H1 (cell line): Measurements from ENCODE around the gene CHIC1. TPM values are rescaled to one million over a fixed set of nuclear protein-coding genes. Genes with fewer than 3 reads are reported as not detected.
"Not testable (repeated sequence)": the region's sequence is repeated elsewhere in the genome, so short reads cannot be mapped to it uniquely, and the experiment has no call there.

ENCODE experiments used
- CTCF ChIA-PET: fragments of 300-600 bp; sonication (Branson Sonifier 250); formaldehyde crosslinking; loops from one replicate; lab custom pipeline; 2021; ENCODE audit not compliant: partially characterized antibody; lab: Charles Lee
- POLR2A ChIA-PET: fragments of 300-600 bp; sonication (Branson Sonifier 250); formaldehyde crosslinking; loops from one replicate; lab custom pipeline; 2021; ENCODE audit warnings: inconsistent platforms; ENCODE audit not compliant: partially characterized antibody; lab: Charles Lee
- DNase-seq, 2 experiments: peaks; one replicate each; pipeline versions ENCODE4 v3.0.0 to v3.0.0-alpha.2; 2010 to 2022; ENCODE audit warnings: low spot score in 2 of 2, low read depth in 1 of 2, mixed read lengths in 1 of 2
- FAIRE-seq: peaks from 2 replicates; lab custom pipeline; 2011; peaks lifted over from hg19 to GRCh38; lab: Jason Lieb, UNC
- H2AFZ ChIP-seq: 2 replicates; pipeline ENCODE4 v1.8.1; 2012; ENCODE audit warnings: low read length, inconsistent platforms
- H2AK5ac ChIP-seq: 2 replicates; pipeline ENCODE4 v1.6.1; 2013; ENCODE audit warnings: low read depth, low read length
- H2BK120ac ChIP-seq: replicated peaks from 2 replicates; pipeline ENCODE3; 2013; ENCODE audit warnings: low read depth, low read length, inconsistent platforms
- H2BK12ac ChIP-seq: 2 replicates; pipeline ENCODE4 v1.6.1; 2013; ENCODE audit warnings: low read depth, low read length
- H2BK15ac ChIP-seq: 2 replicates; pipeline ENCODE4 v1.6.1; 2013; ENCODE audit warnings: low read length
- H2BK20ac ChIP-seq: 2 replicates; pipeline ENCODE4 v1.6.1; 2013; ENCODE audit warnings: low read length
- H2BK5ac ChIP-seq: 2 replicates; pipeline ENCODE4 v1.6.1; 2013; ENCODE audit warnings: low read depth, low read length
- H3K14ac ChIP-seq: 2 replicates; pipeline ENCODE4 v1.6.1; 2013; ENCODE audit warnings: inconsistent platforms; ENCODE audit not compliant: insufficient read length
- H3K18ac ChIP-seq: 2 replicates; pipeline ENCODE4 v1.6.1; 2013; ENCODE audit warnings: low read length; ENCODE audit errors: extremely low read depth
- H3K23ac ChIP-seq: 2 replicates; pipeline ENCODE4 v1.6.1; 2013; ENCODE audit warnings: inconsistent platforms; ENCODE audit not compliant: insufficient read length
- H3K23me2 ChIP-seq: 2 replicates; pipeline ENCODE4 v1.6.1; 2013; ENCODE audit warnings: low read depth, low read length
- H3K27ac ChIP-seq: 2 replicates; pipeline ENCODE4 v1.6.1; 2011; ENCODE audit warnings: low read depth, low read length, inconsistent platforms
- H3K27me3 ChIP-seq, 4 experiments: replicated peaks in 1 of 4; 1 replicate in 1 of 4; 2 replicates in 3 of 4; pipeline versions ENCODE4 v1.6.1 to v1.8.1; 2011 to 2013; ENCODE audit warnings: low read length in 3 of 4, mild to moderate bottlenecking in 3 of 4, inconsistent platforms in 2 of 4, mixed read lengths in 2 of 4, moderate library complexity in 1 of 4; ENCODE audit not compliant: control insufficient read depth in 3 of 4, insufficient read depth in 3 of 4; ENCODE audit errors: extremely low read depth in 1 of 4
- H3K36me3 ChIP-seq, 4 experiments: 2 replicates each; pipeline versions ENCODE4 v1.6.1 to v1.8.1; 2011 to 2013; ENCODE audit warnings: mild to moderate bottlenecking in 4 of 4, low read length in 3 of 4, moderate library complexity in 2 of 4, control low read depth in 1 of 4, inconsistent platforms in 1 of 4; ENCODE audit not compliant: insufficient read depth in 4 of 4, control insufficient read depth in 2 of 4
- H3K4ac ChIP-seq: replicated peaks from 2 replicates; pipeline ENCODE3; 2013; ENCODE audit warnings: low read length, low read depth, mixed read lengths, inconsistent platforms; ENCODE audit not compliant: insufficient read length
- H3K4me1 ChIP-seq, 4 experiments: replicated peaks in 1 of 4; 1 replicate in 1 of 4; 2 replicates in 3 of 4; pipeline versions ENCODE4 v1.6.1 to v1.8.1; 2011 to 2013; ENCODE audit warnings: low read length in 3 of 4, inconsistent platforms in 2 of 4, mixed read lengths in 1 of 4; ENCODE audit not compliant: insufficient read depth in 4 of 4, control insufficient read depth in 3 of 4
- H3K4me2 ChIP-seq, 2 experiments: 2 replicates each; pipeline versions ENCODE4 v1.6.1 to v1.8.1; 2011 to 2013; ENCODE audit warnings: low read depth in 2 of 2, low read length in 2 of 2, control low read depth in 1 of 2, inconsistent platforms in 1 of 2, mild to moderate bottlenecking in 1 of 2; ENCODE audit not compliant: insufficient read depth in 1 of 2
- H3K4me3 ChIP-seq, 4 experiments: fragments of 200-600, 300-600 bp in 1 of 4; sonication (generic), shearing (Covaris generic), sonication (Bioruptor Twin) in 1 of 4; 2 replicates each; pipeline versions ENCODE4 v1.5.1 to v1.8.1; 2011 to 2016; ENCODE audit warnings: low read length in 4 of 4, low read depth in 3 of 4, control low read depth in 2 of 4, inconsistent platforms in 2 of 4, mild to moderate bottlenecking in 2 of 4, mixed read lengths in 1 of 4, moderate library complexity in 1 of 4; ENCODE audit not compliant: insufficient read depth in 2 of 4; ENCODE audit errors: extremely low read depth in 1 of 4
- H3K56ac ChIP-seq: replicated peaks from 2 replicates; pipeline ENCODE3; 2013; ENCODE audit warnings: low read depth, mild to moderate bottlenecking, mixed read lengths, low read length, inconsistent platforms; ENCODE audit not compliant: insufficient read length
- H3K79me1 ChIP-seq: 2 replicates; pipeline ENCODE4 v1.6.1; 2013; ENCODE audit warnings: low read depth, low read length, control low read depth
- H3K79me2 ChIP-seq, 2 experiments: 2 replicates each; pipeline versions ENCODE4 v1.6.1 to v1.8.1; 2012 to 2013; ENCODE audit warnings: low read length in 2 of 2, mild to moderate bottlenecking in 2 of 2, inconsistent platforms in 1 of 2; ENCODE audit not compliant: insufficient read depth in 2 of 2, control insufficient read depth in 1 of 2
- H3K9ac ChIP-seq, 4 experiments: replicated peaks in 1 of 4; 1 replicate in 1 of 4; 2 replicates in 3 of 4; pipeline versions ENCODE4 v1.6.1 to v1.8.1; 2011 to 2013; ENCODE audit warnings: low read depth in 3 of 4, low read length in 3 of 4, control low read depth in 2 of 4, mild to moderate bottlenecking in 2 of 4, moderate library complexity in 2 of 4, inconsistent platforms in 1 of 4; ENCODE audit errors: extremely low read depth in 1 of 4
- H3K9me3 ChIP-seq, 2 experiments: 2 replicates each; pipeline versions ENCODE4 v1.6.1 to v1.8.1; 2012 to 2013; ENCODE audit warnings: mild to moderate bottlenecking in 2 of 2, moderate library complexity in 2 of 2, control low read depth in 1 of 2, inconsistent platforms in 1 of 2, low read depth in 1 of 2, low read length in 1 of 2, mixed read lengths in 1 of 2; ENCODE audit not compliant: insufficient read depth in 2 of 2
- H4K20me1 ChIP-seq, 2 experiments: replicated peaks in 1 of 2; 2 replicates each; pipeline versions ENCODE3 to v1.8.1; 2011 to 2013; ENCODE audit warnings: inconsistent platforms in 2 of 2, low read length in 2 of 2, mild to moderate bottlenecking in 1 of 2; ENCODE audit not compliant: insufficient read depth in 2 of 2, control insufficient read depth in 1 of 2
- H4K5ac ChIP-seq: 2 replicates; pipeline ENCODE4 v1.6.1; 2013; ENCODE audit warnings: low read length, low read depth, mixed read lengths, inconsistent platforms; ENCODE audit not compliant: insufficient read length
- H4K8ac ChIP-seq: 2 replicates; pipeline ENCODE4 v1.8.0; 2013; ENCODE audit warnings: mild to moderate bottlenecking, moderate library complexity, low read length, inconsistent platforms; ENCODE audit not compliant: insufficient read depth; ENCODE audit errors: extremely low read depth
- H4K91ac ChIP-seq: replicated peaks from 2 replicates; pipeline ENCODE3; 2013; ENCODE audit warnings: low read length, mixed read lengths, inconsistent platforms; ENCODE audit not compliant: insufficient read length
- SIN3A ChIP-seq, 2 experiments: IDR thresholded peaks in 1 of 2; conservative IDR thresholded peaks in 1 of 2; 2 replicates each; pipeline ENCODE4 v1.6.1; 2011 to 2012; ENCODE audit warnings: low read length in 2 of 2, improper control_type of control experiment in 1 of 2, low read depth in 1 of 2, mild to moderate bottlenecking in 1 of 2
- WGBS, 2 experiments: shearing (Covaris generic) in 1 of 2; methylation state at CpG; one replicate each; pipeline versions ENCODE4 v1.1.6 to v1.1.7; 2013 to 2015; ENCODE audit warnings: low lambda C conversion rate in 2 of 2, mixed read lengths in 2 of 2, inconsistent platforms in 1 of 2, low coverage in 1 of 2, missing lambda C conversion rate in 1 of 2; ENCODE audit not compliant: insufficient replicate concordance in 2 of 2, insufficient coverage in 1 of 2, insufficient read length in 1 of 2; ENCODE audit errors: extremely low coverage in 1 of 2, missing lambda C conversion rate in 1 of 2; 5-methylcytosine and 5-hydroxymethylcytosine counted together
- polyA plus RNA-seq, 7 experiments: library from polyadenylated mRNA; depleted of rRNA in 3 of 7; stranded (reverse) in 5 of 7; unstranded in 2 of 7; fragments of >200 nt in 5 of 7; fragments of 200-250 nt in 2 of 7; gene quantifications; 1 replicate in 5 of 7; 2 replicates in 1 of 7; 4 replicates in 1 of 7; pipeline versions ENCODE4 v1.2.1 to v1.2.3, GENCODE V29; 2011 to 2013; ENCODE audit warnings: missing spikeins in 2 of 7, mixed read lengths in 2 of 7
- total RNA-seq: library from RNA; stranded (reverse); fragmentation: NEBNext Ultra II Directional; extraction: Animal tissue kit (Norgen Biotek cat#: 25700); gene quantifications from 2 replicates; pipeline ENCODE4 v1.2.1, GENCODE V29; 2021

Gene CHIC1
- total and polyA plus RNA-seq, 2 of the 8 experiments (the other 6 are each of a cell fraction or from before 2014, with no cell fraction given), result 3.1 to 10.1 TPM

- Histone ChIP-seq H3K56ac (no peak overlapping the region), H4K20me1 (no peaks in the 10 kb centered on the region), H3K14ac (no peak overlapping the region), H3K27me3 (no peaks in the 10 kb centered on the region), H2BK15ac (no peak overlapping the region), H3K18ac (no peak overlapping the region), H3K4me1 (no peaks in the 10 kb centered on the region), H2AK5ac (no peak overlapping the region), H3K79me1 (no peaks in the 10 kb centered on the region), H2BK5ac (no peak overlapping the region), H2BK120ac (no peak overlapping the region), H4K5ac (no peak overlapping the region), H3K4me3 (no peak overlapping the region), H3K9me3 (peaks cover 0 to 7% of the 10 kb centered on the region in 2 experiments; a peak in 1 of 4 replicates), H4K91ac (no peak overlapping the region), H3K23ac (no peak overlapping the region), H3K36me3 (peaks cover 0 to 6% (median 0%) of the 10 kb centered on the region in 4 experiments; a peak in 2 of 8 replicates), H3K23me2 (no peaks in the 10 kb centered on the region), H3K4ac (no peak overlapping the region), H2BK20ac (no peak overlapping the region), H4K8ac (no peak overlapping the region), H3K27ac (no peak overlapping the region), H3K9ac (no peak overlapping the region), H3K79me2 (peaks cover 0 to 29% of the 10 kb centered on the region in 2 experiments; a peak in 2 of 4 replicates)
- CTCF ChIA-PET, result no interaction called here
- WGBS, 2 experiments, result 93% methylated on average over 3 of the region's 3 CpGs; no CpG with 5 or more reads in 1 of the 2 experiments
- no peak for DNase-seq
- FAIRE-seq, result no peak
- POLR2A ChIA-PET, result no interaction called here
- TF ChIP-seq SIN3A (conservative IDR thresholded peaks at IDR 0.05 in 1 of 2, IDR thresholded peaks at IDR 0.05 in 1 of 2; ENCODE audit: low read depth in 1 of 2, low read length in 2 of 2), result no peak
- TF ChIP-seq, all 59 proteins: peak for 0
- Histone ChIP-seq H3K4me2 (no peak overlapping the region), H2AFZ (no peak overlapping the region), H2BK12ac (no peak overlapping the region)
Measured at GRCh38 chrX:73615022-73615421, 52.0 kb downstream of the CHIC1 start.

GRCh38 chrX:73641669-73642068 lies 78.7 kb downstream of the CHIC1 start:
- H2BK5ac ChIP-seq, H4K8ac ChIP-seq, DNase-seq, H3K18ac ChIP-seq, H3K4me1 ChIP-seq, H2AFZ ChIP-seq, H3K79me2 ChIP-seq, H3K23me2 ChIP-seq, H3K4me3 ChIP-seq, H3K27ac ChIP-seq, H3K23ac ChIP-seq, H3K9ac ChIP-seq, H3K4ac ChIP-seq, H3K79me1 ChIP-seq, H2BK120ac ChIP-seq, H4K91ac ChIP-seq, H3K56ac ChIP-seq, H3K36me3 ChIP-seq, POLR2A ChIA-PET, H2BK12ac ChIP-seq, FAIRE-seq, H3K4me2 ChIP-seq, H2AK5ac ChIP-seq, H3K27me3 ChIP-seq, H4K5ac ChIP-seq, CTCF ChIA-PET, H2BK20ac ChIP-seq, H3K14ac ChIP-seq, H2BK15ac ChIP-seq, H4K20me1 ChIP-seq: not testable (repeated sequence)
- 100% methylated on average over 1 of the region's 2 CpGs; no CpG with 5 or more reads in 1 of the 2 experiments for WGBS, 2 experiments
- peaks cover 7 to 11% of the 10 kb centered on the region in 2 experiments for H3K9me3 ChIP-seq
